ENCODE results near the gene AMHR2.
"Not testable (repeated sequence)": the region's sequence is repeated elsewhere in the genome, so short reads cannot be mapped to it uniquely, and the experiment has no call there.

Gene AMHR2

DNA sequence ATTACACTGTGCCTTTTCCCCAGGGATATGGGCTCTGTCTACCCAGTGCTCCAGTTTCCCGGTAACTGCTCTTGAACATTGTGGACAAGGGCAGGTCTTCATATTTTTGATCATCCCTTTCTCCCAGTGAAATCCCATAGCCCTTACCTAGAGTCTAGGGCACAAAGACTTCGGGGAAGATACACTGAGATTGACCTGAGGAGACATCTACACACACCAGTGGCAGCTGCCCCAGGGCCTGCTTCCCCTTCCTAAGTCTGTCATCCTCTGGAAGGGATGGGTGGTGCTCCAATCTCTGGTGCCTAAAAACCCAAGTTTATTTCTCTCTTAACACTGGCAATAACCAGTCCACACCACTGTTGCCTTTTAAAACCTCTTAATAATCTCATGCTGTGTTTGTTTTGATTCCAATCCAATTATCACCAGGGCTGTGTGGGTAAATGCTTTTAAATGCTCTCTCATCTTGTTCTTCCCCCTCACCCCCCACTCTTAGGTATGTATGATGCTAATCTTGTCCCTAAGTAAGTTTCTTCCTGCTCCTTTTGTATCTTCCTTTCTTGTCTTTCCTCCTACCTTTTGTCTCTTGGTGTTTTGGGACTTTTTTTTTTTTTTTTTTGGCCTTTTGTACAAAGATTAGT lies 7.8 kb upstream of the AMHR2 start:
- DNase-seq = not testable (repeated sequence)

DNA sequence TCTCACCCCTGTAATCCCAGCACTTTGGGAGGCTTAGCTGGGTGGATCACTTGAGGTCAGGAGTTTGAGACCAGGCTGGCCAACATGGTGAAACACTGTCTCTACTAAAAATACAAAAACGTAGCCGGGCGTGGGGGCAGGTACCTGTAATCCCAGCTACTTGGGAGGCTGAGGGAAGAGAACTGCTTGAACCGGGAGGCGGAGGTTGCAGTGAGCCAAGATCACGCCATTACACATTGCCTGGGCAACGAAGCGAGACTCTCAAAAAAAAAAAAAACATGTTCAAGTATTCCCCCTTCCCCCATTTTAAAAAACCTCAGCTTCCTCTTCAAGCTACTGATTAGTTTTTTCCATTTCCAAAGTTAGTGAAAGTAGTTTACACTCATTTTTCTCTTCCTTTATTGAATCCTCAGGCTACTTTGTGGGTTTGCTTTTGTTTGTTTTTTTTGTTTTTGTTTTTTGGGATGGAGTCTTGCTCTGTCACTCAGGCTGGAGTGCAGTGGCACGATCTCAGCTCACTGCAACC lies 6.3 kb upstream of the AMHR2 start:
- DNase-seq = not testable (repeated sequence)

DNA sequence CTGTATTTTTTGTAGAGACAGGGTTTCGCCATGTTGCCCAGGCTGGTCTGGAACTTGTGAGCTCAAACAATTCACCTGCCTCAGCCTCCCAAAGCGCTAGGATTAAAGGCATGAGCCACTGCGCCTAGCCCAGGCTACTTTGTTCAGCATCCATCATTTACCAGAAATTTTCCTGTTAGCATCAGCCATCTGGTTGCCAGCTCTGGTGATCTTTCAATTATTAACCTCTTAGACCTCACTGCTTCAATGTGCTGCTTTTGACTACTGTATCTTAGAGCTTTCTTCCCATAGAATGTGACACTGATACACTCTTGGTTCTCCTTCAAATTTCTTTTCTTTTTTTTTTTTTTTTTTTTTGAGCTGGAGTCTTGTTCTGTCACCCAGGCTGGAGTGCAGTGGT lies 5.4 kb upstream of the AMHR2 start:
- no peak for DNase-seq

DNA sequence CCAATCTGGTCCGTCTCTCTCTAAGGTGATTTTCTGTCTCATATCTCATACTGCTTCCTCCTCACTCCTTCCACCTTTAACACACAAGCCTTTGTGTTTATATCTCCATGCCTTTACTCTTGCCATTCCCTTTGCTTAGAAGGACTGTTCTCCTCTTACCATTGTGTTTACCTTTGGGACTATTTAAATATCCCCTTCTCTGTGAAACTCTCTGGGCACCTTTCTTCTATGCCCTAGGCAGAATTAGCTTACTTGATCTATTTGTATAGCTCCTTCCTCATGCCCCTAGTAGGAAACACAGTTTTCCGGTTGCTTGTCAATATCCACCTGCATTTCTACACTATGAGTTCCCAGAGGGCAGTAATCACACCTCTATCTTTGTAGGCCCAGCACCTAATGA lies 3.9 kb upstream of the AMHR2 start:
- no peak for DNase-seq

DNA sequence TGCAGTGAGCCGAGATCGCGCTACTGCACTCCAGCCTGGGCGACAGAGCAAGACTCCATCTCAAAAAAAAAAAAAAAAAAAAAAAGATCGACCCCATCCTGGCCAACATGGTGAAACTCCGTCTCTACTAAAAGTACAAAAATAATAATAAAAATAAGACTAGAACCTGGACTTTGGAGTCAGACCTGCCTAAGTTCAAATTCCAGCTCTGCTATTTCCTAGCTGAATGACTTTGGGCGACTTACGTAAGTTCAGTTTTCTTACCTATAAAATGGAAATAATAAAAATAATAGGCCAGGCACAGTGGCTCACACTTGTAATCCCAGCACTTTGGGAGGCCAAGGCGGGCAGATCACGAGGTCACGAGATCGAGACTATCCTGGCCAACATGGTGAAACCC lies 1.4 kb upstream of the AMHR2 start:
- DNase-seq = not testable (repeated sequence)

DNA sequence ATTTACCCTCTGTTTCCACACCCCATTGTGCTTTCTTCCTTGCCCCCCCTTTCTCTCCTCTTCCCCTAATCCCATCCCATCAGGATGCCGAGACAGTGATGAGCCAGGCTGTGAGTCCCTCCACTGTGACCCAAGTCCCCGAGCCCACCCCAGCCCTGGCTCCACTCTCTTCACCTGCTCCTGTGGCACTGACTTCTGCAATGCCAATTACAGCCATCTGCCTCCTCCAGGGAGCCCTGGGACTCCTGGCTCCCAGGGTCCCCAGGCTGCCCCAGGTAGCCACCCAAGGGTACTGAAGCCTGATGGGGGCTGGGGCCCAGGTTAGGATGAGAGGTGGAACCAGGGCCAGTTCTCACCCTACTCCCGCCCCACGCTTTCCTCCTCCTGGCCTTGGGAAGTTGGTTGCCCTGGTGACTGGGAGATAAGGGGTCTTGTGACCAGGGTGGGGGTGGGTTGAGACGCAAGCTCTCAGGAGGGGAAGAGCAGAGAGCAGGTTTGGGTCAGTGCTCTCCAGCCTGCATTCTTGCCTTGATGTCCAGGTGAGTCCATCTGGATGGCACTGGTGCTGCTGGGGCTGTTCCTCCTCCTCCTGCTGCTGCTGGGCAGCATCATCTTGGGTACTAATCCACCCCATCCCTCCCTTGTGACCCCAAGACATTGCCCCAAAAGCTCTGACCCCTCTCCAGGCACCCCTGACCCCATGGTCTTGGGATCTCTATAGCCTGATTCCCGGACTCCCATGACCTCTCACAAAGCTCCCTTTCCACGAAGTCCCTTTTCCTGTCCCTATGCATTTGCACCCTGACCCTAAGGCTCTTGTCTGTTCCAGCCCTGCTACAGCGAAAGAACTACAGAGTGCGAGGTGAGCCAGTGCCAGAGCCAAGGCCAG lies 1.2 kb downstream of the AMHR2 start:
- no peak for DNase-seq

DNA sequence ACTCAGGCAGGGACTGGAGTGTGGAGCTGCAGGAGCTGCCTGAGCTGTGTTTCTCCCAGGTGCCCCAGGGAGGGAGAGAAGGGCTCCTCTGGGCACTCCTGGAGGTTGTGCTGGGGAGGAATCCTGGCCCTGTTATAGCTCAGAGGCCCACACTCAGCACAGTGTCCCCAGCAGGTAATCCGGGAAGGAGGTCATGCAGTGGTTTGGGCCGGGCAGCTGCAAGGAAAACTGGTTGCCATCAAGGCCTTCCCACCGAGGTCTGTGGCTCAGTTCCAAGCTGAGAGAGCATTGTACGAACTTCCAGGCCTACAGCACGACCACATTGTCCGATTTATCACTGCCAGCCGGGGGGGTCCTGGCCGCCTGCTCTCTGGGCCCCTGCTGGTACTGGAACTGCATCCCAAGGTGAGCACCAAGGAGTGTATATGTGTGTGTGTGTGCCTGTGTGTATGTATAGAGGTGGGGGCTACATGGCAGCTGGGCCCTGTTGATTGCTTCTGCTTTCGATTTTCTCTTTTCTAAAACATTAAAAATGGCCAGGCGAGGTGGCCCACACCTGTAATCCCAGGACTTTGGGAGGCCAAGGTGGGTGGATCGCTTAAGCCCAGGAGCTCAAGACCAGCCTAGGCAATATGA lies 2.0 kb downstream of the AMHR2 start:
- DNase-seq = no peak

DNA sequence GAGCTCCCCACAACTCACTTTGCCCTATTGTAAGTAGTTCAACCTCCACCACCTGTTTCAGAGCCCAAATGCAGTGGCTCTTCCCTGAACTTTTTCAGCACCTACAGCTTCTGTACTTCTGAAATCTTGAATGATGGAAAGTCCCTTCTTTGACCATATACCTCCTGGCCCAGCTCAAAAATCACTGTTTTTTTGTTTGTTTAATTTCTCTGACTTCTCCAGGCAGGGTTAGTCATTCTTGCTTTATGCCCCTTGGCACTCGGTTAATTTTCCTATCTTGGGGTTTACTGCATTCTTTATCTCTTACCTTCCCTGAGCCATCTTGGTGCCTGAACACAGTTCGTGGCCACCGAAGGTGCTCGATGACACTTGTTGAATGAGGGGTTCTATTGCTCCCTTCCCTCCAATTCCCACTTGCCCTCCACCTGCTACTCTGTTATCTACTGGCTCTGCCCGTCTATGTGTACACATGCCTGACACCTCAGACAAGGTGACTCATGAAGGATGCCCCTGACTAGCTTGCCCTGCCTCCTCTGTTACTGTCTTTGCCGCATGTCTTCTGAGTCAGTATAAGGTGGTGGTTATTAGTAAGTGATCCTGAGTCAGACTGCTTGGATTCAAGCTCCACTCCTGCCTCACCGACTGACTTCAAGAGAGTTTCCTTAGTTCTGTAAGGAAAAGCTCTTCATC lies 4.4 kb downstream of the AMHR2 start:
- peak; percentile 60 for DNase-seq

DNA sequence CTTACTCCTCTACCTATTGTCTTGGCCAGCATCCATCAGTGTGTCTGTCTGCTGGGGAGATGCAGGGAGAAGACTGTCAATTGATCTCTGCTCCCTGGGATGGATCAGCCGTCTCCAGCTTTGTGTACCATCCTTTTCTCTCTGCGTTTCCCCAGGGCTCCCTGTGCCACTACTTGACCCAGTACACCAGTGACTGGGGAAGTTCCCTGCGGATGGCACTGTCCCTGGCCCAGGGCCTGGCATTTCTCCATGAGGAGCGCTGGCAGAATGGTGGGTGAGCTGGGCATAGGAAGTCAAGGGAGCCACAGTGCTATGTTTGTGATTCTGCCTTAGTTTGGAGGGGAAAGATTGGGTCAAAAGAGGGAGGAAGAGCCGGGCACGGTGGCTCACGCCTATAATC lies 5.1 kb downstream of the AMHR2 start:
- DNase-seq = no peak

DNA sequence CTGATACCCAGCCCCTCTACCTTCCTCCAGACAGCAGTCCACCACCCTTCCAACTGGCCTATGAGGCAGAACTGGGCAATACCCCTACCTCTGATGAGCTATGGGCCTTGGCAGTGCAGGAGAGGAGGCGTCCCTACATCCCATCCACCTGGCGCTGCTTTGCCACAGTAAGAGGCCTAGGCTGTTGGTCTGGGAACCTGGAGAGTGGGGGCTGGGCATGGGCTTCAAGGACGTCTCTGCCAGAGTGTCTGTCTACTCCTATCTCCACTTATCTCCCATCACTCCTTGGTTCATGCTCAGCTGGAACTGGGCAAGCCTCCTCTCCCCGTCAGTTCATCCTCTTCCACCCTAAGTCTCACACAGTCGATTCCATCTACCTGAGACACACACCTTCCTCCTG lies 6.5 kb downstream of the AMHR2 start:
- no peak for DNase-seq

DNA sequence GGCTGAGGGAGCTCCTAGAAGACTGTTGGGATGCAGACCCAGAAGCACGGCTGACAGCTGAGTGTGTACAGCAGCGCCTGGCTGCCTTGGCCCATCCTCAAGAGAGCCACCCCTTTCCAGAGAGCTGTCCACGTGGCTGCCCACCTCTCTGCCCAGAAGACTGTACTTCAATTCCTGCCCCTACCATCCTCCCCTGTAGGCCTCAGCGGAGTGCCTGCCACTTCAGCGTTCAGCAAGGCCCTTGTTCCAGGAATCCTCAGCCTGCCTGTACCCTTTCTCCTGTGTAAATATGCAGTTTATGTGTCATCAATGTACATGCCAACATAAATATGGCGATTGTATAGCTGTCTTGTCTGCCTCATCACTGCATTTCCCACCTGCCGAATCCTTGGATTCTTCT lies 7.5 kb downstream of the AMHR2 start:
- no peak for DNase-seq

DNA sequence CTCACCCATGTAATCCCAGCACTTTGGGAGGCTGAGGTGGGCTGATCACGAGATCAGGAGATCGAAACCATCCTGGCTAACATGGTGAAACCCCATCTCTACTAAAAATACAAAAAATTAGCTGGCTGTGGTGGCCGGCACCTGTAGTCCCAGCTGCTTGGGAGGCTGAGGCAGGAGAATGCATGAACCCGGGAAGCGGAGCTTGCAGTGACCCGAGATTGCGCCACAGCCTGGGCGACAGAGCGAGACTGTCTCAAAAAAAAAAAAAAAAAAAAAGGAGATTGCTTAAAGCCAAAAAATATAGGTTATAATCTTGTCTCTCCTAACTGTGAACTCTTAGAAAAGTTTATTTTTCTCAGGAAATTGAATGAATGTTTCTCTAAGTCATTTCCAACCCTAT lies 11.7 kb downstream of the AMHR2 start:
- DNase-seq = not testable (repeated sequence)

DNA sequence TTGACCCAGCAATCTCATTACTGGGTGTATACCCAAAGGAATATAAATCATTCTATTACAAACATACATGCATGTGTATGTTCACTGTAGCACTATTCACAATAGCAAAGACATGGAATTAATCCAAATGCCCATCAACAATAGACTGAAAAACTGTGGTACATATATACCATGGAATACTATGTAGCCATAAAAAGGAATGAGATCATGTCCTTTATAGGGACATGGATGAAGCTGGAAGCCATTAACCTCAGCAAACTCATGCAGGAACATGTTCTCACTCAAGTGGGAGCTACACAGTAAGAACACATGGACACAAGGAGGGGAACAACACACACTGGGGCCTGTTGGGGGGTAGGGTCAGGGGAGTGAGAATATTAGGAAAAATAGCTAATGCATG lies 15.9 kb downstream of the AMHR2 start:
- not testable (repeated sequence) for DNase-seq

DNA sequence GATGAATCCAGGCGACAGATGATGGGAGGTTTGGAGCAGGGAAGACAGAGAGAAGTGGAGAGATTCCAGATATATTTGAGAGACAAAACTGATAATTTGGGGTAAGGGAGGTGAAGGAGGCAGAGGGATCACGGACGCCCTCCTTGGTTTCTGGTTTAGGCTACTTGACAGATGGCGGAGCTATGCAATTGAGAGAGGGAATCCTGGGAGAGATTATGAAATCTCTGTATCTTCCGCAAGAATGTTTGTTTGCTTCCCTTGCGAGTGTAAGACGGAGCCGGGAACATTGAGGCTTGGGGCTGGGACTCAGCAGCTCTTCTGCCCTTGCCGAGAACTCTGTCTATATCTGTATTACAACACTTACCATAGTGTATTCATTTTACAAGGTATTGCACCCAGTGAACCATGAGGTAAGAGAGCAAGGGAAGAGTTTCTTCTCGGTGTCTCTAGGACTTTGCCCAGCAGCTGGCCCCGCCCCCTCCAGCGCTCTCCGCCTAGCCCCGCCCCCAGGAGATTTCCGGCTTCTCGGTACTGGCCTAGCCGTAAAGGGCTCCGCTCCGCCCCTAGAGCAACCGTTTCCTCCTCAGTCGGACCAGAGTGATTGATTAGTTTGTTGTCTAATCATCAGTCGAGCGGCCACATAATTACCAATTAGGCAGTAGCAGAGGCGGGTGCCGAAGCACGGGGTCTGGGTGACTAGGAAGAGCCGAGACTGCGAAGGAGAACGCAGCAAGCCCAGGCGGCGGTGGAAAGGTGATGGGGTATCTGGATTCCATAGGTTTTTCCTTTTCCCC lies 17.6 kb downstream of the AMHR2 start, which contains the start of gene PRR13:
TSS of gene PRR13 (plus strand) at position 695 of the 794 bp plus-strand sequence. CDS start 981 bp downstream, outside the sequence.
- DNase-seq = peak; percentile 99

DNA sequence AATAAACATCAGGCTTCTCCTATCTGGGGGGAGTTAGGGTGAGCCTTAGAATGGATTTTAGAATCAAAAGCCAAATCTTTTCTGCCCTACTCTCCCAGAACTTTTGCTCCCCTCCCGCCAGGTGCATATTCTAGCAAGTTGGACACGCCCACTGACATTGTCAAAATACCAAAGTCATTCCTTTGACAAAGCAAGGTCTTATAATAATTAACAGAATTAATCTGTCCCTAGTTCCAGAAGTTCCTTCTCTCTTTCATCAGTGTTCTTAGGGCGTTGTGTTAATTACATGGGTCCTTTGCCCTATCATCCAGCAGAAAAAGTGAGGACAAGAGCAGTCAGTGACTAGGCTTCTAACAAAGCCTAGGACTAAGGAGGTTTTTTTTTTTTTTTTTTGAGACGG lies 20.3 kb downstream of the AMHR2 start:
- no peak for DNase-seq

DNA sequence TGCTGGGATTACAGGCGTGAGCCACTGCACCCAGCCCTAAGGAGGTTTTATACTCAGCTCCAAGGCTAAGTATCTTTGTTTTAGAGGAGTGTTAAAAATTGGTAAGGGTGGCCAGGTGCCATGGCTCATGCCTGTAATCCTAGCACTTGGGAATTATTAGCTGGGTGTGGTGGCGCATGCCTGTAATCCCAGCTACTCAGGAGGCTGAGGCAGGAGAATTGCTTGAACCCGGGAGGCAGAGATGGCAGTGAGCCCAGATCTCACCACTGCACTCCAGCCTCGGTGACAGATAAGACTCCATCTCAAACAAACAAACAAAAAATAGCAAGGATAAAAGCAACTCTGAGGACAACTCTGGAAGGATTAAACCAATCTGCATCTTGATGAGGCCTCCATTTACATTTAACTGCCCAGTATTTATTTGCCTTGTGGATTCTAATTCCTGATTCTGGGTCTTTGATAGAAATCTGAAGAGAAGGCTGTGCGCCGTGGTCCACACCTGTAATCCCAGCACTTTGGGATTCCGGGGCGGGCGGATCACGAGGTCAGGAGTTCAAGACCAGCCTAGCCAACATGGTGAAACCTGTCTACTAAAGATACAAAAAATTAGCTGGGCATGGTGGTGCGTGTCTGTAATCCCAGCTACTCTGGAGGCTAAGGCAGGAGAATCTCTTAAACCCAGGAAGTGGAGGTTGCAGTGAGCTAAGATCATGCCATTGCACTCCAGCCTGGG lies 21.1 kb downstream of the AMHR2 start:
- DNase-seq = not testable (repeated sequence)

DNA sequence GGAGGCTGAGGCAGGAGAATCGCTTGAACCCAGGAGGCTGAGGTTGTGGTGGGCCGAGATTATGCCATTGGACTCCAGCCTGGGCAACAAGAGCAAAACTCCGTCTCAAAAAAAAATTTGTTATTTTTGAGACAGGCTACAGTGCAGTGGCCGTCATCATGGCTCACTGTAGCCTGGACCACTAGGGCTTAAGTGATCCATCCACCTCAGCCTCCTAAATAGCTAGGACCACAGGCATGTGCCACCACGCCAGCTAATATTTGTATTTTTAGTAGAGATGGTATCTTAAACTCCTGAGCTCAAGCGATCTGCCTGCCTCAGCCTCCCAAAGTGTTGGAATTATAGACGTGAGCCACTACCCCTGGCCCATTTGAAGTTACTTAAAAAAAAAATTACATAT lies 27.3 kb downstream of the AMHR2 start:
- no peak for DNase-seq

DNA sequence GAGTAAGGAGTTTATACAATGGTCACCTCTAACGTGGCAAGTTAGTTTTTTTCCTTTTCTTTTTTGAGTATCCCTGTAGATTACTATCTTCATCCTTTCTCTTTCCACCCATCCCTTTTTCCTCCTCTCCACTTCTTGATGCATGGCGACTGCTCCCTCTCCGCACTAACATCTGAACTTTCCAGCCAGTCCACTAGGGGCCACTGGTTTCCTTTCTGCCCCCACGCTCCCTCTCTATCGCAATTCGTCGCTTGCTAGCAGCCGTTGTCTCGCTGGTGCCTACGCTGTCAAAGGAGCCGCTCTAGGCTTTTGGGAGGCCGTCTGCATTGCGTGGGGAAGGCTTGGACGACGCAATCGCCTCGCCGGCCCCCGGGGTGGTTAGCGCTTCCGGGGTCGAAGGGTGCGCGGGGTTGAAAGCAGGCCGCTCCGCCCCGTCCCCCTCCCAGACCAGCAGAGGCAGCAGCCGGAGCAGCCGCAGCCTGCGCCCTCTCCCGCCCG lies 28.1 kb downstream of the AMHR2 start, which contains the start of gene PCBP2:
TSS of gene PCBP2 (plus strand) at position 442 of the 498 bp plus-strand sequence. CDS start 2,699 bp downstream, outside the sequence.
- peak; percentile 98 for DNase-seq

DNA sequence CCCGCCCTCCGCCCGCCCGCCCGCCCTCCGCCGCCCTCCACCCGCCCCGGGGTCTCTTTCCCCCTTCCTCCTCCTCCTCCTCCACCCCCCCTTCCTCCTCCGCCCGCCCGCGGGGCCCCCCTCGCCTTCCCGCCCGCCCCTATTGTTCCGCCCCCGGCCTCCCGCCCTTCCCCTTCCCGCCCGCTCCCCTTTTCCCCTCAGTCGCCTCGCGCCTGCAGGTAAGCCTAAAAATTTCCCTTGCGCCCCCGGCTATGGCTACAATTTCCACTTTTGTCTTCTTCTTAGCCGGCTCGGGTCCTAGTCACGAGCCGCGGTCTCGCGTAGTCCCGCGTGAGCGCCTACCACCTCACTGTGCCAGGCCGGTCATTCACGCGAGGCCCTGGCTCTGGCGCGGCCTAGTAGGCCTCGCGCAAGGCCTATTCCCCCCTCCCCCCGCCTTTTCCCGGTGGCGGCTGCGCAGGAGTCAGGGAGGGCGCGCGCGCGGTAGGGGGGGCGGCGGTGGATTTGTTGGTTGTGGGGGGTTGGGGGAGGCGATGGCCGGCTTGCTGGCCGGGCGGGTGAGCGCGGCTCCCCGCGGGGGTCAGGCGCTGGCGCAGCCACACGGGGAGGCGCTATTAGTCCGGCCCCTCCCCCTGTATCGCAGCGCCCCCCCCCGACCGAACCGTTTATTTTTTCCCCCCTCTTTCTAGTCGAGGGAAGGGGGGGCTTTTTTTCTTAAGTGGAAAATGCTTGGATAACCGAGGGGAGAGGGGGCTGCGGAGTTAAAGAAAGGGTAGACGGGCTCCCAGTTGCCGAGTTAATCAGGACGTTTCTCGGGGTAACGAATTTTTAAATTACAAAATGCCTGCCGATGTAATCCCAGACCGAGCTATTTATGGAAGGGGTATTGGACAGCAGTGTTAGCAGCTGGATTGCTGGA lies 28.8 kb downstream of the AMHR2 start:
- DNase-seq = peak; percentile 77
